ENCODE results near the gene PRR23A. TPM values are rescaled to one million over a fixed set of nuclear protein-coding genes. Genes with fewer than 3 reads are reported as not detected.

Gene PRR23A
- total RNA-seq, 1 experiment from 2014 or later: not detected

GRCh38 chr3:139016430-139017048 is 10.5 kb upstream of the PRR23A start:
- CTCF ChIA-PET: no interaction called here

GRCh38 chr3:139005356-139005993 is 593 bp downstream of the PRR23A start:
- intact Hi-C loops (cut with micrococcal nuclease; ENCODE audit: unreplicated experiment): no loop called here
- Mint-ChIP-seq H3K4me3 (ENCODE audit: unreplicated experiment) (no peak overlapping the region), H3K9me3 (ENCODE audit: unreplicated experiment) (peaks cover 18% of the 10 kb centered on the region), H3K36me3 (ENCODE audit: insufficient read depth, unreplicated experiment) (no peaks in the 10 kb centered on the region), H3K4me1 (ENCODE audit: low read depth, unreplicated experiment) (no peaks in the 10 kb centered on the region), H3K27ac (ENCODE audit: unreplicated experiment) (no peak overlapping the region), H3K27me3 (ENCODE audit: insufficient read depth, unreplicated experiment) (no peaks in the 10 kb centered on the region)
- CTCF ChIA-PET: no interaction called here
- no TSS peak for BruUV-seq (replicated peaks)
- Histone ChIP-seq H3K4me1 (no peaks in the 10 kb centered on the region), H3K4me3 (ENCODE audit: low read depth, low read length) (no peak overlapping the region), H3K9me3 (no peaks in the 10 kb centered on the region), H3K36me3 (ENCODE audit: control insufficient read depth, insufficient read depth, low read length) (no peaks in the 10 kb centered on the region), H3K27me3 (replicated peaks; ENCODE audit: control insufficient read depth, insufficient read depth, low read length) (no peaks in the 10 kb centered on the region)
- POLR2A ChIA-PET: no interaction called here
- no peak for TF ChIP-seq CTCF (IDR thresholded peaks at IDR 0.05; ENCODE audit: insufficient read depth in 1 of 2, low read depth in 1 of 2, low read length in 1 of 2, severe bottlenecking in 1 of 2, unreplicated experiment in 1 of 2)
- no peak for DNase-seq

More at GRCh38 chr3:139016430-139017048, 10.5 kb upstream of the PRR23A start:
- Mint-ChIP-seq H3K27ac (ENCODE audit: unreplicated experiment) (no peak overlapping the region), H3K4me3 (ENCODE audit: unreplicated experiment) (no peak overlapping the region), H3K27me3 (ENCODE audit: insufficient read depth, unreplicated experiment) (peaks cover 13% of the 10 kb centered on the region), H3K4me1 (ENCODE audit: low read depth, unreplicated experiment) (no peaks in the 10 kb centered on the region), H3K9me3 (ENCODE audit: unreplicated experiment) (peaks cover 19% of the 10 kb centered on the region), H3K36me3 (ENCODE audit: insufficient read depth, unreplicated experiment) (no peaks in the 10 kb centered on the region)
- Histone ChIP-seq H3K27me3 (replicated peaks; ENCODE audit: control insufficient read depth, insufficient read depth, low read length) (no peaks in the 10 kb centered on the region), H3K4me3 (ENCODE audit: low read depth, low read length) (no peak overlapping the region), H3K9me3 (peaks cover 4% of the 10 kb centered on the region; the same call in 1 of the 2 replicates), H3K36me3 (ENCODE audit: control insufficient read depth, insufficient read depth, low read length) (no peaks in the 10 kb centered on the region), H3K4me1 (no peaks in the 10 kb centered on the region)
- intact Hi-C loops (cut with micrococcal nuclease; ENCODE audit: unreplicated experiment): no loop called here
- TF ChIP-seq CTCF (IDR thresholded peaks at IDR 0.05; ENCODE audit: insufficient read depth in 1 of 2, low read depth in 1 of 2, low read length in 1 of 2, severe bottlenecking in 1 of 2, unreplicated experiment in 1 of 2): no peak
- BruUV-seq (replicated peaks): no TSS peak
- DNase-seq: no peak
- POLR2A ChIA-PET: no interaction called here

GRCh38 chr3:138995706-138996105 is 10.4 kb downstream of the PRR23A start:
- Mint-ChIP-seq H3K4me3 (ENCODE audit: unreplicated experiment) (no peak overlapping the region), H3K27me3 (ENCODE audit: insufficient read depth, unreplicated experiment) (peaks cover 28% of the 10 kb centered on the region), H3K27ac (ENCODE audit: unreplicated experiment) (no peak overlapping the region), H3K36me3 (ENCODE audit: insufficient read depth, unreplicated experiment) (no peaks in the 10 kb centered on the region), H3K9me3 (ENCODE audit: unreplicated experiment) (no peaks in the 10 kb centered on the region), H3K4me1 (ENCODE audit: low read depth, unreplicated experiment) (no peaks in the 10 kb centered on the region)
- Histone ChIP-seq H3K36me3 (ENCODE audit: control insufficient read depth, insufficient read depth, low read length) (no peaks in the 10 kb centered on the region), H3K4me3 (ENCODE audit: low read depth, low read length) (no peak overlapping the region), H3K4me1 (no peaks in the 10 kb centered on the region), H3K27me3 (replicated peaks; ENCODE audit: control insufficient read depth, insufficient read depth, low read length) (no peaks in the 10 kb centered on the region), H3K9me3 (no peaks in the 10 kb centered on the region)
- intact Hi-C loops (cut with micrococcal nuclease; ENCODE audit: unreplicated experiment): no loop called here
- POLR2A ChIA-PET: no interaction called here
- no peak for DNase-seq
- no TSS peak for BruUV-seq (replicated peaks)
- CTCF ChIA-PET: no interaction called here
- no peak for TF ChIP-seq CTCF (IDR thresholded peaks at IDR 0.05; ENCODE audit: insufficient read depth in 1 of 2, low read depth in 1 of 2, low read length in 1 of 2, severe bottlenecking in 1 of 2, unreplicated experiment in 1 of 2)

Data from Caco-2 (cell line).